PC-9 (cell line): ENCODE measurements around the gene STX5.

Experiments used
- EZH2 ChIP-seq: fragments of 200-600 bp; sonication (generic); IDR thresholded peaks from 2 replicates; pipeline ENCODE4 v1.8.0; 2017; ENCODE audit warnings: antibody characterized with exemption, low read depth
- TF ChIP-seq, protein P1 (sequence below): fragments of 200-600 bp; sonication (generic); conservative IDR thresholded peaks from 2 replicates; pipeline ENCODE4 v1.6.1; 2017; ENCODE audit warnings: mixed run types, antibody characterized with exemption, mild to moderate bottlenecking, moderate library complexity

DNA sequence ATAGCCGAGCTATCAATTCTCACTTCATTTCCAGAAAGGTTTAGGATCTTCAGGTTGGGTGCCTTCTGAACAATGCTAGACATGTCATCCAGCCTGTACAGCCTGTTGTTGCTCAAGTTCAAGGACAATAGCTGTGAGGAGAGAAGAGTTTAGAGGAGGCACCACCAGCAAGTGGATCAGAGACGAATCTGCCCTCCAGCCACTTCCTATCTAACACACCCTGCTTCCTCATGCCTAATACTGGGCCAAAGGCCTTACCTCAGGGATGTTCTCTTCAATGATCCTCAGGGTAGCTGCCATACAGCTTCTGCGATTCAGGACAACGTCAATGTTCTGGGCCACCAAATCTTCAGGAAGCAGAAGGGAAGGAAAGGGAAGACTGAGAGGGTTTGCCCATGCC, 30.8 kb downstream of the STX5 start:
- TF ChIP-seq, protein P1, sequence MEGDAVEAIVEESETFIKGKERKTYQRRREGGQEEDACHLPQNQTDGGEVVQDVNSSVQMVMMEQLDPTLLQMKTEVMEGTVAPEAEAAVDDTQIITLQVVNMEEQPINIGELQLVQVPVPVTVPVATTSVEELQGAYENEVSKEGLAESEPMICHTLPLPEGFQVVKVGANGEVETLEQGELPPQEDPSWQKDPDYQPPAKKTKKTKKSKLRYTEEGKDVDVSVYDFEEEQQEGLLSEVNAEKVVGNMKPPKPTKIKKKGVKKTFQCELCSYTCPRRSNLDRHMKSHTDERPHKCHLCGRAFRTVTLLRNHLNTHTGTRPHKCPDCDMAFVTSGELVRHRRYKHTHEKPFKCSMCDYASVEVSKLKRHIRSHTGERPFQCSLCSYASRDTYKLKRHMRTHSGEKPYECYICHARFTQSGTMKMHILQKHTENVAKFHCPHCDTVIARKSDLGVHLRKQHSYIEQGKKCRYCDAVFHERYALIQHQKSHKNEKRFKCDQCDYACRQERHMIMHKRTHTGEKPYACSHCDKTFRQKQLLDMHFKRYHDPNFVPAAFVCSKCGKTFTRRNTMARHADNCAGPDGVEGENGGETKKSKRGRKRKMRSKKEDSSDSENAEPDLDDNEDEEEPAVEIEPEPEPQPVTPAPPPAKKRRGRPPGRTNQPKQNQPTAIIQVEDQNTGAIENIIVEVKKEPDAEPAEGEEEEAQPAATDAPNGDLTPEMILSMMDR = no peak
- no peak for TF ChIP-seq EZH2
